Endothelial cell of umbilical vein (primary cell): ENCODE results near the gene TGFBR3. TPM values are rescaled to one million over a fixed set of nuclear protein-coding genes. Genes with fewer than 3 reads are reported as not detected.

Experiments
- BruUV-seq: library from RNA; stranded (reverse); fragments of 400-500 nt; replicated peaks from 2 replicates; lab custom pipeline; 2021; lab: Mats Ljungman, UMichigan
- CTCF ChIA-PET: fragments of 300-600, 350-600 bp; sonication (Branson Sonifier 250); formaldehyde crosslinking; loops from one replicate; lab custom pipeline; 2021; ENCODE audit warnings: antibody characterized with exemption, inconsistent platforms; lab: Charles Lee
- POLR2A ChIA-PET: fragments of 300-600, 350-600 bp; sonication (Branson Sonifier 250); formaldehyde crosslinking; loops from one replicate; lab custom pipeline; 2021; ENCODE audit warnings: antibody characterized with exemption, inconsistent platforms; lab: Charles Lee
- DNase-seq: peaks from one replicate; pipeline ENCODE4 v3.0.0-alpha.2; 2011; ENCODE audit warnings: low read depth, low spot score
- FAIRE-seq: peaks from 2 replicates; lab custom pipeline; 2011; peaks lifted over from hg19 to GRCh38; lab: Jason Lieb, UNC
- H2AFZ ChIP-seq: 2 replicates; pipeline ENCODE4 v1.6.0; 2012; ENCODE audit warnings: low read depth, low read length, control low read depth, inconsistent platforms
- H3K27ac ChIP-seq: 2 replicates; pipeline ENCODE4 v1.5.1; 2011; ENCODE audit warnings: low read depth, mild to moderate bottlenecking, control low read depth, low read length, moderate library complexity; ENCODE audit not compliant: insufficient read depth
- H3K27me3 ChIP-seq, 2 experiments: 2 replicates each; pipeline versions ENCODE4 v1.6.0 to v1.6.1; 2011; ENCODE audit warnings: low read length in 2 of 2, mixed read lengths in 1 of 2; ENCODE audit not compliant: control insufficient read depth in 2 of 2, insufficient read depth in 2 of 2
- H3K36me3 ChIP-seq, 2 experiments: 2 replicates in 1 of 2; 3 replicates in 1 of 2; pipeline ENCODE4 v1.5.1; 2011; ENCODE audit warnings: low read length in 2 of 2, mild to moderate bottlenecking in 1 of 2, moderate library complexity in 1 of 2; ENCODE audit not compliant: control insufficient read depth in 2 of 2, insufficient read depth in 2 of 2; ENCODE audit errors: extremely low read depth in 1 of 2
- H3K4me1 ChIP-seq: 3 replicates; pipeline ENCODE4 v1.5.1; 2011; ENCODE audit warnings: mild to moderate bottlenecking, low read length; ENCODE audit not compliant: control insufficient read depth, insufficient read depth; ENCODE audit errors: extremely low read depth
- H3K4me2 ChIP-seq: 2 replicates; pipeline ENCODE4 v1.6.1; 2011; ENCODE audit warnings: low read length, control low read depth, mixed read lengths; ENCODE audit not compliant: insufficient read depth
- H3K4me3 ChIP-seq, 3 experiments: fragments of 200-600 bp in 1 of 3; sonication (generic), shearing (Covaris generic) in 1 of 3; replicated peaks in 1 of 3; 2 replicates each; pipeline ENCODE4 v1.5.1; 2011 to 2016; ENCODE audit warnings: control low read depth in 3 of 3, low read length in 3 of 3, mild to moderate bottlenecking in 2 of 3, inconsistent platforms in 1 of 3, low read depth in 1 of 3, moderate library complexity in 1 of 3; ENCODE audit not compliant: insufficient read depth in 1 of 3
- H3K79me2 ChIP-seq: 2 replicates; pipeline ENCODE4 v1.6.0; 2012; ENCODE audit warnings: low read length, inconsistent platforms; ENCODE audit not compliant: control insufficient read depth, insufficient read depth
- H3K9ac ChIP-seq: replicated peaks from 2 replicates; pipeline ENCODE3; 2011; ENCODE audit warnings: low read length, control low read depth; ENCODE audit not compliant: insufficient read depth; ENCODE audit errors: extremely low read depth
- H3K9me1 ChIP-seq: replicated peaks from 3 replicates; pipeline ENCODE4 v1.6.0; 2011; ENCODE audit warnings: mild to moderate bottlenecking, low read length; ENCODE audit not compliant: control insufficient read depth, insufficient read depth; ENCODE audit errors: extremely low read depth
- H3K9me3 ChIP-seq: replicated peaks from 2 replicates; pipeline ENCODE4 v1.5.1; 2012; ENCODE audit warnings: low read length, inconsistent platforms; ENCODE audit not compliant: control insufficient read depth, insufficient read depth
- H4K20me1 ChIP-seq: replicated peaks from 2 replicates; pipeline ENCODE3; 2011; ENCODE audit warnings: mild to moderate bottlenecking, low read length; ENCODE audit not compliant: control insufficient read depth, insufficient read depth; ENCODE audit errors: extremely low read depth
- EZH2 ChIP-seq: IDR thresholded peaks from 2 replicates; pipeline ENCODE4 v1.6.1; 2012; ENCODE audit warnings: borderline replicate concordance, low read depth, mild to moderate bottlenecking, moderate library complexity, low read length, inconsistent platforms; ENCODE audit not compliant: severe bottlenecking
- FOS ChIP-seq: IDR thresholded peaks from 2 replicates; pipeline ENCODE4 v1.6.1; 2011; ENCODE audit warnings: mild to moderate bottlenecking, low read length, moderate library complexity, borderline replicate concordance; ENCODE audit not compliant: insufficient read depth
- GATA2 ChIP-seq: IDR thresholded peaks from 2 replicates; pipeline ENCODE4 v1.7.0; 2011; ENCODE audit warnings: low read depth, mild to moderate bottlenecking, moderate library complexity, mixed read lengths, low read length; ENCODE audit not compliant: insufficient read length, insufficient read depth
- JUN ChIP-seq: IDR thresholded peaks from 2 replicates; pipeline ENCODE4 v1.6.1; 2011; ENCODE audit warnings: borderline replicate concordance, low read depth; ENCODE audit not compliant: insufficient read length, insufficient read depth
- MYC ChIP-seq: IDR thresholded peaks from one replicate; pipeline ENCODE4 v1.6.1; 2011; ENCODE audit warnings: mild to moderate bottlenecking, low read depth, low read length
- POLR2A ChIP-seq: IDR thresholded peaks from 2 replicates; pipeline ENCODE4 v1.6.1; 2012; ENCODE audit warnings: low read depth, mild to moderate bottlenecking, control low read depth, low read length
- POLR2AphosphoS5 ChIP-seq: IDR thresholded peaks from 2 replicates; pipeline ENCODE4 v1.6.1; 2012; ENCODE audit warnings: low read depth, mild to moderate bottlenecking, control low read depth, low read length, moderate library complexity; ENCODE audit not compliant: insufficient read depth
- dilution Hi-C: fragments of 300-500 bp; cut with MboI; formaldehyde crosslinking; loops from one replicate; pipeline ENCODE4 v1.15.0; 2019; ENCODE audit warnings: low sequenced_read_pairs; ENCODE audit not compliant: extremely low pct_ligation_motif_present
- intact Hi-C: fragments of 100-400 bp; cut with micrococcal nuclease; formaldehyde crosslinking; loops from one replicate; pipeline ENCODE4 v1.10.0; 2022
- polyA plus RNA-seq, 4 experiments: library from polyadenylated mRNA; depleted of rRNA in 3 of 4; stranded (reverse) in 3 of 4; unstranded in 1 of 4; fragments of >200 nt; gene quantifications; 2 replicates each; pipeline versions ENCODE4 v1.2.1 to v1.2.3, GENCODE V29; 2011 to 2012; ENCODE audit warnings: missing spikeins in 1 of 4
- total RNA-seq: library from RNA; stranded (reverse); gene quantifications from 2 replicates; pipeline ENCODE4 v1.2.3, GENCODE V29; 2021
- TF ChIP-seq, protein P1 (sequence below), 2 donors: IDR thresholded peaks; 1 replicate in 1 of 2; 2 replicates in 1 of 2; pipeline ENCODE4 v1.5.1; 2011; ENCODE audit warnings: low read length in 2 of 2, mild to moderate bottlenecking in 2 of 2, moderate library complexity in 2 of 2, control low read depth in 1 of 2, inconsistent platforms in 1 of 2, low read depth in 1 of 2; ENCODE audit not compliant: insufficient read depth in 1 of 2; ENCODE audit errors: extremely low read depth in 1 of 2
- TF ChIP-seq, protein P2 (sequence below): IDR thresholded peaks from 2 replicates; pipeline ENCODE4 v1.6.1; 2011; ENCODE audit not compliant: insufficient read depth, insufficient read length

TGFBR3 gene
- total and polyA plus RNA-seq, 2 donors (not counting 3 experiments of a cell fraction or from before 2014, with no cell fraction given) = 8.0 to 13.4 TPM

DNA sequence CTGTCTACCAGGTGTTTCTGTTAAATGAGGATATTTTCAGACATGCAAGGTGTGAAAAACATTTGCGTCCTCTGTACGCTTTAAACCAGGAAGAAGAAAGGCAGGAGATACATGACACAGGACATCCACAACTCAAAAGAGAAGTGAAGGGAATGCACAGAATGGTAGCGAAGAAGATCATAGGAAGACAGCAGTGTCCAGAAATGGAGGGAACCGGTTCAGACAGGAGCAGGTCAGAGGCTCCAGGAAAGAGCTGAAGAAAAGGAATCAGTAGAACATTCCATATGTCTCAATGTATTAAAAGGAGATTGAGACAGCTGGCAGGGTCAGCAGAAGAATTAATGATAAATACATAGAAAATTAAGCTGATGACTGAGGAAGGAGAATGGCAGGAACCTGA is 194.4 kb downstream of the TGFBR3 start:
- dilution Hi-C loops (no loop called here), intact Hi-C loops (no loop called here)
- CTCF ChIA-PET = interaction anchor here (0.9 to 1.4 kb wide), 2 partner anchors 9 to 13 kb away, joined by 3 read pairs; no protein-coding TSS in a partner anchor
- no TSS peak for BruUV-seq
- Histone ChIP-seq H2AFZ (no peak overlapping the region), H3K9me1 (no peaks in the 10 kb centered on the region), H3K4me2 (no peak overlapping the region), H3K9ac (no peak overlapping the region), H3K36me3 (peaks cover 0 to 4% of the 10 kb centered on the region in 2 experiments), H3K79me2 (no peaks in the 10 kb centered on the region), H3K9me3 (no peaks in the 10 kb centered on the region), H3K27me3 (no peaks in the 10 kb centered on the region), H3K27ac (no peak overlapping the region), H3K4me3 (no peak overlapping the region), H3K4me1 (peaks cover 31% of the 10 kb centered on the region), H4K20me1 (no peaks in the 10 kb centered on the region)
- POLR2A ChIA-PET = no interaction called here
- FAIRE-seq = no peak
- no peak for DNase-seq
- TF ChIP-seq JUN = no peak
- TF ChIP-seq GATA2 = no peak
- TF ChIP-seq, protein P1, sequence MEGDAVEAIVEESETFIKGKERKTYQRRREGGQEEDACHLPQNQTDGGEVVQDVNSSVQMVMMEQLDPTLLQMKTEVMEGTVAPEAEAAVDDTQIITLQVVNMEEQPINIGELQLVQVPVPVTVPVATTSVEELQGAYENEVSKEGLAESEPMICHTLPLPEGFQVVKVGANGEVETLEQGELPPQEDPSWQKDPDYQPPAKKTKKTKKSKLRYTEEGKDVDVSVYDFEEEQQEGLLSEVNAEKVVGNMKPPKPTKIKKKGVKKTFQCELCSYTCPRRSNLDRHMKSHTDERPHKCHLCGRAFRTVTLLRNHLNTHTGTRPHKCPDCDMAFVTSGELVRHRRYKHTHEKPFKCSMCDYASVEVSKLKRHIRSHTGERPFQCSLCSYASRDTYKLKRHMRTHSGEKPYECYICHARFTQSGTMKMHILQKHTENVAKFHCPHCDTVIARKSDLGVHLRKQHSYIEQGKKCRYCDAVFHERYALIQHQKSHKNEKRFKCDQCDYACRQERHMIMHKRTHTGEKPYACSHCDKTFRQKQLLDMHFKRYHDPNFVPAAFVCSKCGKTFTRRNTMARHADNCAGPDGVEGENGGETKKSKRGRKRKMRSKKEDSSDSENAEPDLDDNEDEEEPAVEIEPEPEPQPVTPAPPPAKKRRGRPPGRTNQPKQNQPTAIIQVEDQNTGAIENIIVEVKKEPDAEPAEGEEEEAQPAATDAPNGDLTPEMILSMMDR (IDR thresholded peaks at IDR 0.05; ENCODE audit: extremely low read depth in 1 of 2, insufficient read depth in 1 of 2, low read depth in 1 of 2, low read length in 2 of 2) = no peak
- no peak for TF ChIP-seq FOS
- no peak for TF ChIP-seq POLR2A
- no peak for TF ChIP-seq POLR2AphosphoS5
- TF ChIP-seq EZH2 = no peak
- no peak for TF ChIP-seq MYC
- TF ChIP-seq, protein P2, sequence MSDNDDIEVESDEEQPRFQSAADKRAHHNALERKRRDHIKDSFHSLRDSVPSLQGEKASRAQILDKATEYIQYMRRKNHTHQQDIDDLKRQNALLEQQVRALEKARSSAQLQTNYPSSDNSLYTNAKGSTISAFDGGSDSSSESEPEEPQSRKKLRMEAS = no peak
